HEK293 (cell line): ENCODE measurements around the gene RASAL2.
A peak's percentile ranks its signal among the peaks of the same experiment; 100 is the strongest.

Experiments
- CTCF ChIA-PET: fragments of 350-600 bp; formaldehyde crosslinking; extraction: SDS; loops from one replicate; lab custom pipeline; 2021; ENCODE audit warnings: antibody characterized with exemption; lab: Yijun Ruan, JAX
- POLR2A ChIA-PET: fragments of 300-600 bp; formaldehyde crosslinking; extraction: SDS; loops from one replicate; lab custom pipeline; 2020; ENCODE audit warnings: antibody characterized with exemption, inconsistent platforms; lab: Yijun Ruan, JAX
- H3K27ac ChIP-seq: fragments of 200-500 bp; sonication (Bioruptor generic); 2 replicates; pipeline ENCODE4 v1.5.1; 2014; ENCODE audit warnings: low read depth, low read length, control low read depth, inconsistent platforms; ENCODE audit errors: extremely low read depth
- H3K36me3 ChIP-seq, 2 experiments: fragments of 200-500 bp in 1 of 2; sonication (Bioruptor generic) in 1 of 2; 1 replicate in 1 of 2; 2 replicates in 1 of 2; pipeline ENCODE4 v1.5.1; 2014 to 2017; ENCODE audit warnings: inconsistent platforms in 2 of 2, low read length in 2 of 2; ENCODE audit not compliant: control insufficient read depth in 2 of 2, insufficient read depth in 1 of 2
- H3K4me1 ChIP-seq: fragments of 200-500 bp; sonication (Bioruptor generic); 2 replicates; pipeline ENCODE4 v1.5.1; 2014; ENCODE audit warnings: mild to moderate bottlenecking, low read length, inconsistent platforms; ENCODE audit not compliant: control insufficient read depth, insufficient read depth
- H3K4me3 ChIP-seq: 2 replicates; pipeline ENCODE4 v1.5.1; 2011; ENCODE audit warnings: low read depth, mild to moderate bottlenecking, control low read depth, low read length, moderate library complexity
- H3K9me3 ChIP-seq: fragments of 200-500 bp; sonication (Bioruptor generic); 2 replicates; pipeline ENCODE4 v1.5.1; 2014; ENCODE audit warnings: low read depth, low read length, inconsistent platforms; ENCODE audit not compliant: control insufficient read depth, insufficient read depth
- OSR2 ChIP-seq: fragments of 450-650 bp; formaldehyde crosslinking; IDR thresholded peaks from 2 replicates; pipeline ENCODE4 v1.5.1; 2016; ENCODE audit warnings: missing biosample characterization, missing genetic modification characterization
- OVOL3 ChIP-seq: fragments of 450-650 bp; formaldehyde crosslinking; IDR thresholded peaks from 2 replicates; pipeline ENCODE4 v1.5.1; 2016; ENCODE audit warnings: missing biosample characterization, missing genetic modification characterization
- PRDM4 ChIP-seq: fragments of 450-650 bp; formaldehyde crosslinking; IDR thresholded peaks from 2 replicates; pipeline ENCODE4 v1.5.1; 2017; ENCODE audit warnings: missing biosample characterization, missing genetic modification characterization
- PRDM6 ChIP-seq: fragments of 450-650 bp; formaldehyde crosslinking; IDR thresholded peaks from 2 replicates; pipeline ENCODE4 v1.5.1; 2017; ENCODE audit warnings: missing biosample characterization, missing genetic modification characterization
- SP7 ChIP-seq: fragments of 450-650 bp; formaldehyde crosslinking; IDR thresholded peaks from 2 replicates; pipeline ENCODE4 v1.5.1; 2016; ENCODE audit warnings: missing biosample characterization, missing genetic modification characterization
- TSHZ1 ChIP-seq: fragments of 450-650 bp; formaldehyde crosslinking; IDR thresholded peaks from 2 replicates; pipeline ENCODE4 v1.5.1; 2016; ENCODE audit warnings: missing biosample characterization, missing genetic modification characterization, borderline replicate concordance
- YY2 ChIP-seq: fragments of 450-650 bp; formaldehyde crosslinking; IDR thresholded peaks from 2 replicates; pipeline ENCODE4 v1.5.1; 2016; ENCODE audit warnings: missing biosample characterization, missing genetic modification characterization
- ZBTB1 ChIP-seq: fragments of 450-650 bp; formaldehyde crosslinking; IDR thresholded peaks from 2 replicates; pipeline ENCODE4 v1.5.1; 2016; ENCODE audit warnings: missing biosample characterization, missing genetic modification characterization
- ZBTB44 ChIP-seq: fragments of 450-650 bp; IDR thresholded peaks from 2 replicates; pipeline ENCODE4 v1.5.1; 2018; ENCODE audit warnings: missing biosample characterization, mild to moderate bottlenecking, missing genetic modification characterization
- ZBTB48 ChIP-seq: fragments of 450-650 bp; formaldehyde crosslinking; IDR thresholded peaks from 2 replicates; pipeline ENCODE4 v1.5.1; 2016; ENCODE audit warnings: missing biosample characterization, missing genetic modification characterization
- ZBTB8A ChIP-seq: fragments of 450-650 bp; formaldehyde crosslinking; IDR thresholded peaks from 2 replicates; pipeline ENCODE4 v1.5.1; 2016; ENCODE audit warnings: missing biosample characterization, missing genetic modification characterization
- ZEB2 ChIP-seq: fragments of 450-650 bp; formaldehyde crosslinking; IDR thresholded peaks from 2 replicates; pipeline ENCODE4 v1.5.1; 2016; ENCODE audit warnings: missing biosample characterization, missing genetic modification characterization
- ZNF10 ChIP-seq: fragments of 450-650 bp; formaldehyde crosslinking; IDR thresholded peaks from 2 replicates; pipeline ENCODE4 v1.5.1; 2017; ENCODE audit warnings: missing biosample characterization, missing genetic modification characterization
- ZNF350 ChIP-seq: fragments of 450-650 bp; formaldehyde crosslinking; IDR thresholded peaks from 2 replicates; pipeline ENCODE4 v1.5.0; 2017; ENCODE audit warnings: missing biosample characterization, mild to moderate bottlenecking, missing genetic modification characterization
- ZNF362 ChIP-seq: fragments of 450-650 bp; formaldehyde crosslinking; IDR thresholded peaks from 2 replicates; pipeline ENCODE4 v1.5.1; 2016; ENCODE audit warnings: missing biosample characterization, missing genetic modification characterization
- ZNF426 ChIP-seq: fragments of 450-650 bp; formaldehyde crosslinking; IDR thresholded peaks from 2 replicates; pipeline ENCODE4 v1.5.1; 2017; ENCODE audit warnings: missing biosample characterization, missing genetic modification characterization, mild to moderate bottlenecking, inconsistent platforms, moderate library complexity
- ZNF488 ChIP-seq: fragments of 450-650 bp; formaldehyde crosslinking; IDR thresholded peaks from 2 replicates; pipeline ENCODE4 v1.5.1; 2016; ENCODE audit warnings: missing biosample characterization, missing genetic modification characterization
- ZNF596 ChIP-seq: fragments of 450-650 bp; IDR thresholded peaks from 2 replicates; pipeline ENCODE4 v1.5.0; 2018; ENCODE audit warnings: missing biosample characterization, mild to moderate bottlenecking, missing genetic modification characterization, moderate library complexity
- ZNF670 ChIP-seq: fragments of 450-650 bp; formaldehyde crosslinking; IDR thresholded peaks from 2 replicates; pipeline ENCODE4 v1.5.1; 2016; ENCODE audit warnings: missing biosample characterization, missing genetic modification characterization, low read depth
- ZNF837 ChIP-seq: fragments of 450-650 bp; formaldehyde crosslinking; IDR thresholded peaks from 2 replicates; pipeline ENCODE4 v1.5.1; 2016; ENCODE audit warnings: missing biosample characterization, missing genetic modification characterization
- ZXDB ChIP-seq: fragments of 450-650 bp; formaldehyde crosslinking; IDR thresholded peaks from 2 replicates; pipeline ENCODE4 v1.5.1; 2016; ENCODE audit warnings: missing biosample characterization, missing genetic modification characterization

Gene RASAL2

GRCh38 chr1:178057141-178057765 is 36.7 kb upstream of the RASAL2 start:
- Histone ChIP-seq H3K9me3 (no peaks in the 10 kb centered on the region), H3K27ac (no peak overlapping the region), H3K4me1 (no peaks in the 10 kb centered on the region), H3K4me3 (no peak overlapping the region), H3K36me3 (no peaks in the 10 kb centered on the region)
- ChIA-PET CTCF (interaction anchor here (0.6 kb wide), 1 partner anchor 25 kb away, joined by 6 read pairs; no protein-coding TSS in a partner anchor), POLR2A (interaction anchor here (0.9 kb wide), 1 partner anchor 25 kb away, joined by 4 read pairs; no protein-coding TSS in a partner anchor)
- TF ChIP-seq ZXDB (tag by site-specific recombination) (0 out of 2 replicates have a peak, but pooled peaks have one; percentile 35), OSR2 (tag by site-specific recombination) (peak; percentile 71), ZNF596 (tag by site-specific recombination) (0 out of 2 replicates have a peak, but pooled peaks have one; percentile 6), ZBTB48 (no peak), ZNF837 (tag by site-specific recombination) (no peak), ZNF10 (tag by site-specific recombination) (peak; percentile 78; the same call in 1 of the 2 replicates), ZNF350 (tag by site-specific recombination) (no peak), PRDM6 (peak; percentile 90), ZEB2 (no peak), ZNF362 (tag by site-specific recombination) (0 out of 2 replicates have a peak, but pooled peaks have one; percentile 33), ZBTB8A (tag by site-specific recombination) (0 out of 2 replicates have a peak, but pooled peaks have one; percentile 18), ZBTB1 (0 out of 2 replicates have a peak, but pooled peaks have one; percentile 50), YY2 (no peak), ZBTB44 (tag by site-specific recombination) (peak; percentile 83), PRDM4 (tag by site-specific recombination) (0 out of 2 replicates have a peak, but pooled peaks have one; percentile 25), ZNF426 (tag by site-specific recombination) (no peak), SP7 (peak; percentile 78), ZNF488 (tag by site-specific recombination) (no peak), ZNF670 (no peak), OVOL3 (tag by site-specific recombination) (peak; percentile 51; the same call in 1 of the 2 replicates), TSHZ1 (tag by site-specific recombination) (peak; percentile 71; the same call in 1 of the 2 replicates)
